Bone marrow (tissue), 2 donors: Measurements from ENCODE around the gene FNIP2.
A peak's percentile ranks its signal among the peaks of the same experiment; 100 is the strongest.
"Not testable (repeated sequence)": the region's sequence is repeated elsewhere in the genome, so short reads cannot be mapped to it uniquely, and the experiment has no call there.

Source experiments
- DNase-seq, 2 donors: peaks; one replicate each; lab custom pipeline; 2025; lab: John Stamatoyannopoulos, UW

Gene FNIP2

GRCh38 chr4:158814636-158815330 is 46.0 kb downstream of the FNIP2 start:
- DNase-seq, result no peak

- DNase-seq, result no peak
These were observed 48.1 kb downstream of the FNIP2 start for GRCh38 chr4:158816955-158817354.

- DNase-seq, result peak in 1 of 2 donors; percentile 40
These were observed 48.9 kb downstream of the FNIP2 start for GRCh38 chr4:158817562-158818296.

GRCh38 chr4:158818560-158819140 is 49.8 kb downstream of the FNIP2 start:
- no peak for DNase-seq

- no peak for DNase-seq
These were observed 51.3 kb downstream of the FNIP2 start for GRCh38 chr4:158819942-158820786.

- DNase-seq, result no peak
These were observed 52.6 kb downstream of the FNIP2 start for GRCh38 chr4:158821228-158821971.

GRCh38 chr4:158822348-158822747 is 53.5 kb downstream of the FNIP2 start:
- DNase-seq, result no peak

- no peak for DNase-seq
These were observed 54.6 kb downstream of the FNIP2 start for GRCh38 chr4:158823461-158823873.

- no peak for DNase-seq
These were observed 55.8 kb downstream of the FNIP2 start for GRCh38 chr4:158824425-158825274.

- no peak for DNase-seq
These were observed 56.7 kb downstream of the FNIP2 start for GRCh38 chr4:158825433-158826036.

- DNase-seq, result no peak
These were observed 57.2 kb downstream of the FNIP2 start for GRCh38 chr4:158826057-158826456.

- no peak for DNase-seq
These were observed 58.1 kb downstream of the FNIP2 start for GRCh38 chr4:158826882-158827281.

GRCh38 chr4:158827543-158827981 is 58.7 kb downstream of the FNIP2 start:
- no peak for DNase-seq

GRCh38 chr4:158828151-158828550 is 59.3 kb downstream of the FNIP2 start:
- DNase-seq, result not testable (repeated sequence)

GRCh38 chr4:158829254-158829653 is 60.4 kb downstream of the FNIP2 start:
- DNase-seq, result no peak

- DNase-seq, result no peak
These were observed 64.8 kb downstream of the FNIP2 start for GRCh38 chr4:158833602-158834001.

- no peak for DNase-seq
These were observed 66.6 kb downstream of the FNIP2 start for GRCh38 chr4:158835226-158836001.

- DNase-seq, result no peak
These were observed 67.2 kb downstream of the FNIP2 start for GRCh38 chr4:158836002-158836369.

GRCh38 chr4:158836828-158837449 is 68.1 kb downstream of the FNIP2 start:
- DNase-seq, result no peak
